NCI-H526 (cell line): ENCODE data around the gene TUBGCP2.

Experiments used
- DNase-seq, 2 experiments: peaks; one replicate each; lab custom pipeline; 2025; lab: John Stamatoyannopoulos, UW

Gene TUBGCP2

GRCh38 chr10:133306097-133306476, 2.6 kb downstream of the TUBGCP2 start:
- no peak for DNase-seq

DNA sequence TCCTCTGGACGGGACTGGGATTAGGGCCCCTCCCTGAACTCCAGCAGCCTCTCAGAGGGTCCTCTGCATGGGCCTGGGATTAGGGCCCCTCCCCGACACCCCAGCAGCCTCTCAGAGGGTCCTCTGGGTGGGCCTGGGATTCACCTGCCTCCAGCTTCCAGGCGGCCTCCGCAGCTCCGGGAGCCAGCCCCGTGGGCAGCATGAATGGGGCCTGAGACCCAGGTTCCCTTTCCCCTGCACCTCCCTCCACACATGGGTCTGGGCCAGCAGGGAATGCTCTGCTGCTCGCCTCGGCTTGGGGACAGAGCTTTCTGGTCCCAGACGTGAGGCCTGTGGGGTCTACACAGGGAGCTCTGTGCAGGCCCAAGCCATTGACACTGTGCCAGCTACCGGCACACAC, 5.5 kb downstream of the TUBGCP2 start:
- no peak for DNase-seq

DNA sequence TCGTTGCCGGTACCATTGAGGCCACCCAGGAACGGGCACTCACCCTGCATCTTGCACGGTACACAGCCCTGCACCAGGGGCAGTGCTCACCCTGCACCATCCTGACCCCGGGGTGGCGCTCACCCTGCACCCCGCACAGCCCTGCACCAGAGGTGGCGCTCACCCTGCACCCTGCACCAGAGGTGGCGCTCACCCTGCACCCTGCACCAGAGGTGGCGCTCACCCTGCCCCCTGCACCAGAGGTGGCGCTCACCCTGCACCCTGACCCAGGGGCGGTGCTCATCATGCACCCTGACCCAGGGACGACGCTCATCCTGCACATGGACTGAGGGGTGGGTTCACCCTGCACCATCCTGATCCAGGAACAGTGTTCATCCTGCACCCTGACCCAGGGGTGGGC, 6.4 kb downstream of the TUBGCP2 start:
- no peak for DNase-seq

GRCh38 chr10:133299738-133300137, 8.9 kb downstream of the TUBGCP2 start:
- DNase-seq = no peak

GRCh38 chr10:133299224-133299623, 9.4 kb downstream of the TUBGCP2 start:
- no peak for DNase-seq

- DNase-seq = no peak
Observed at GRCh38 chr10:133298466-133298865, 10.2 kb downstream of the TUBGCP2 start.

GRCh38 chr10:133297504-133297903, 11.2 kb downstream of the TUBGCP2 start:
- DNase-seq = no peak

DNA sequence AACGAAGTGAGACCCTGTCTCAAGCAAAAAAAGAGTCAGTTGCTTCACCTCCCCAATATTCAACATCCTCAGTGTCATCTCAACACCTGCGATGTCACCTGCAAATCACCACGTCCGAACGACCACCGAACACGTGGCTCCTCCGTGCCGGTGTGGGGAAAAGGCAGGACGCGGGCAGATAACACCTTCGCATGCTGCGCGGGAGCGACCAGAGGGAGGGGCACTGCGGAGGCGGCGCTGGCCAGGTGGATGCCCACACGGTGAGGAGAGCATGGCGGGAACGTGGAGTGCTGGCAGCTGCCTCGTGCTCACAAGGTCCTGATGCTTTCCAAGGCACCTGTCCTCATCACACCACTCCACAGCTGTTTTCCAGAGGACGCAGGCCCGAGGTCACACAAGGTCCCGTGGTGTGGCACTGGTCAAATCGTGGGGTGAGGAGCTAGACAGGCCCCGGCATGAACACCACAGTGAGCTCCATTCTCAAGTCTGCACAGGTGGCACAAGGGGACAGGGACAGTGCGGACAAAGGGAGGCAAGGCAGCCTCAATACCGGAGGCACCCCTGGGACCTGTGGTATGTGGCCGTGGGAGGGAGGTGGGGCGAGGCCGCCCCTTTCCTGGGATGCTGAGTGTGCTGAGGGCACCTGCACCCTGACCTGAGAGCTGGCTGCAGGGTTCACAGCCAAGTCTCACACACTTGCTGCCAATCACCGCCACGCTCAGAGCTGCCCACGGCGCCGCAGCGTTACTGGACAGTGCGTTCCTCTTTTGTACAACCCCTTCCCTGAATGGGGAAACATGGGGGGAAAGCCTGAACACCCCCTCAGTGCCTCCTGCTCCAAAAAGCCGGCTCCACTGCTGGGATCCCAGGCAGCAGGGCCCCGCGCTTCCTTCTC, 13.0 kb downstream of the TUBGCP2 start:
- no peak for DNase-seq

- no peak for DNase-seq
Observed at GRCh38 chr10:133294189-133294588, 14.5 kb downstream of the TUBGCP2 start.

GRCh38 chr10:133293810-133294119, 14.9 kb downstream of the TUBGCP2 start:
- DNase-seq = no peak

- no peak for DNase-seq
Observed at GRCh38 chr10:133292919-133293809, 15.5 kb downstream of the TUBGCP2 start.

DNA sequence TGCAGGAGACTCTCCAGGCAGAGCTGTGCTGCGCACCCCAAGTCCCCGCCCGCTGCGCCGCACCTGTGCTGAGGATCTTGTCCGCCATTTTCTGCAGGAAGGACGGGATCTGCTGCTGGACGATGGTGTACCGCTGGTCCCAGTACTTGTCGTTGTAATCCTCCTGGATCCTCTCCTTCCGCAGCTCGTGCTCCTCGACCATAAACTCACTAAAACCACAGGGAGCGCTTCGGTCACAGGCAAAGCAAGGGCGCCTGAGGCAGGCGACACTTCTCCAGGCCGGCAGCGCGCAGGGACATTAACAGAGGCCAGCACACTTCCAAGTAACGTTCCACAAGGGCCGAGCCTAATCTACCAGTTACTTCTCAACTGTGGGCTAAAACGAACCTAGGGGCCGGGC, 18.9 kb downstream of the TUBGCP2 start:
- DNase-seq = no peak

- no peak for DNase-seq
Observed at GRCh38 chr10:133287832-133288500, 20.7 kb downstream of the TUBGCP2 start.

GRCh38 chr10:133286366-133286765, 22.3 kb downstream of the TUBGCP2 start:
- DNase-seq = no peak

- DNase-seq = no peak
Observed at GRCh38 chr10:133285217-133285616, 23.5 kb downstream of the TUBGCP2 start.

GRCh38 chr10:133283931-133284330, 24.7 kb downstream of the TUBGCP2 start:
- no peak for DNase-seq

- DNase-seq = no peak
Observed at GRCh38 chr10:133282846-133283390, 25.8 kb downstream of the TUBGCP2 start.

- DNase-seq = no peak
Observed at GRCh38 chr10:133281628-133282372, 26.9 kb downstream of the TUBGCP2 start.

- no peak for DNase-seq
Observed at GRCh38 chr10:133281084-133281483, 27.6 kb downstream of the TUBGCP2 start.

DNA sequence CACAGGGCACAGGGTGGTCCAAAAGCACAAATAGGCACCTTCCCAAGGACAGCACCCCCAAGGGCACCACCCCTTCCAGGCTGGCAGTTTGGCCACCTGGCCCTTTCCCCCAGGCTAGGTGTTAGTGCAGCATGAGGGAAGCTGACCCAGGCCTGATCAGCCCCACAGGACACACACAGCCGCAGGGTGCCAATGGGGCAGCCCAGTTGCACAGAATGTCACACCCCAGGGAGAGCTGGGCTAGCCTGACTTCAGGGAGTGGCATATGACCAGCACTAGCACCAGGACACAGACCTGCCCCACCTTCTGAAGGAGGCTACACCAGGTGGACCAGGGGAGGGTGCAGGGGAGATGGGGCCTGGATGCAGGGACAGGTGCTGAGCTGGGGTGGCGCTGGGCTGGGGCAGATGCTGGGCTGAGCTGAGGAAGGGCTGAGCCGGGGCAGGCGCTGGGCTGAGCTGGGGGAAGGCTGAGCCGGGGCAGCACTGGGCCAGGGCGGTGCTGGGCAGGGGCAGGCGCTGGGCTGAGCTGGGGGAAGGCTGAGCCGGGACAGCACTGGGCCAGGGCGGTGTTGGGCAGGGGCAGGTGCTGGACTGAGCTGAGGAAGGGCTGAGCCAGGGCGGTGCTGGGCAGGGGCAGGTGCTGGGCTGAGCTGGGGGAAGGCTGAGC, 28.1 kb downstream of the TUBGCP2 start:
- no peak for DNase-seq
